Fibroblast of mammary gland (primary cell): ENCODE results near the gene PCOLCE2.
A peak's percentile ranks its signal among the peaks of the same experiment; 100 is the strongest.

ENCODE experiments used
- DNase-seq: peaks from one replicate; pipeline ENCODE4 v3.0.0-alpha.2; 2010; ENCODE audit warnings: low read depth
- H3K4me3 ChIP-seq: 2 replicates; pipeline ENCODE4 v1.5.1; 2011; ENCODE audit warnings: low read depth, mild to moderate bottlenecking, low read length, moderate library complexity; ENCODE audit not compliant: control insufficient read depth
- TF ChIP-seq, protein P1 (sequence below): conservative IDR thresholded peaks from 2 replicates; pipeline ENCODE4 v1.5.1; 2011; ENCODE audit warnings: low read depth, low read length, inconsistent platforms; ENCODE audit not compliant: control insufficient read depth, insufficient read depth

Gene PCOLCE2

DNA sequence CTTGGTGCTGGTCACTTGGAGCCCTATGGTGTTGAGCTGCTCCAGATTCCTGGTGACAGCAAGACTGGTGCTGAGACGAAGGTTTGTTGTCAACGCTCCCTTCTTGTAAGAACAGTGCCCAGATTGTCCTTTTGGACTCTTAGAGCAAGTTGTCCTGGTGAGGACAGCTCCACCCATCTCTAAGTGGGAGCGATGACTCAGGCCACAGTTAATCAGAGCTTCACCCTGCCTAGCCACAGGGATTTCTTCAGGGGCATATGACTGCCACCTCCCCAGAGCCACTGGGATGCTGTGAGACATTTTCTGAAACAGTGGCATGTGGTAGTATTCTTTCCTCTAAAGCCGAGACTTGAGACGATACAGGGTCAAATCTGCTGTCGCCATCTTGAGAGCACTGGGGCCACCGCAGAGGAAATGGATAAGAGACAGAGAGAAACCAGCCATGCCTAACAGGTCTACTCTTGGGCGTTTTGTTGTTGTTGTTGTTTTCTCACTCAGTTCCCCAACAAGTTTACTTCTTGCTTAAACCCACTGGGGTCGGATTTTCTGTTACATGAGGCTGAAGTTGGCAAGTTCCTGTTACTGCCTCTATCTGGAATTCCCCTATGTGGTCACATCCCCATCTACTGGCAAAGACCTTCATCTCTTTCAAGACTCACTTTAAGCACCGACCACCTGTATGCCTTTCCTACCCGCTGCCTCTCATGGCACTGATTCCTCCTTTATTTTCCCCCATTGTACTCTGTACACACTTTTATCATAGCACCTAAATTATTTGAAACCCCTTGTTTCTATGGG is 16.0 kb upstream of the PCOLCE2 start:
- TF ChIP-seq, protein P1, sequence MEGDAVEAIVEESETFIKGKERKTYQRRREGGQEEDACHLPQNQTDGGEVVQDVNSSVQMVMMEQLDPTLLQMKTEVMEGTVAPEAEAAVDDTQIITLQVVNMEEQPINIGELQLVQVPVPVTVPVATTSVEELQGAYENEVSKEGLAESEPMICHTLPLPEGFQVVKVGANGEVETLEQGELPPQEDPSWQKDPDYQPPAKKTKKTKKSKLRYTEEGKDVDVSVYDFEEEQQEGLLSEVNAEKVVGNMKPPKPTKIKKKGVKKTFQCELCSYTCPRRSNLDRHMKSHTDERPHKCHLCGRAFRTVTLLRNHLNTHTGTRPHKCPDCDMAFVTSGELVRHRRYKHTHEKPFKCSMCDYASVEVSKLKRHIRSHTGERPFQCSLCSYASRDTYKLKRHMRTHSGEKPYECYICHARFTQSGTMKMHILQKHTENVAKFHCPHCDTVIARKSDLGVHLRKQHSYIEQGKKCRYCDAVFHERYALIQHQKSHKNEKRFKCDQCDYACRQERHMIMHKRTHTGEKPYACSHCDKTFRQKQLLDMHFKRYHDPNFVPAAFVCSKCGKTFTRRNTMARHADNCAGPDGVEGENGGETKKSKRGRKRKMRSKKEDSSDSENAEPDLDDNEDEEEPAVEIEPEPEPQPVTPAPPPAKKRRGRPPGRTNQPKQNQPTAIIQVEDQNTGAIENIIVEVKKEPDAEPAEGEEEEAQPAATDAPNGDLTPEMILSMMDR = peak; percentile 19
- peak; percentile 59 for DNase-seq
- H3K4me3 ChIP-seq = no peak overlapping the region

GRCh38 chr3:142902356-142902755 is 13.5 kb upstream of the PCOLCE2 start:
- TF ChIP-seq, protein P1 = no peak
- peak; percentile 36 for DNase-seq
- H3K4me3 ChIP-seq = no peak overlapping the region

GRCh38 chr3:142898346-142899213 is 9.7 kb upstream of the PCOLCE2 start:
- TF ChIP-seq, protein P1 = no peak

DNA sequence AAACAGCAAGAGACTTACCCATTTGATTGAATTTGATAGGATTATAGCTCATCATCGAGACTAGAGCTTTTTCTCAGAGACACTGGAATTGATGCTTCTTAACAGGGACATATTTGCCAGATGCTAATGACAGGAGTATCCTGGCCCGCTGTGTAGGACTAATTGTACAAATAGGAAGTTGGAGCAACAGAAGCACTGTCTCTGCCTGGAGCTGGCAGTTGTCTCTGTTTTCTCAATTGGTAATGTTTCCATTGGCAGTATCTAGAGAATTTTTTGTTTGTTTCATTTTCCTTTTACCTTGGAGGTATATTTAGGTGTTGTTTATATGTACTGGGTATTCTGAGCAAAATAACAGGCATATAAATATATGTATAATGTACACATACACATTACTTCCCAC is 8.9 kb upstream of the PCOLCE2 start:
- TF ChIP-seq, protein P1 = no peak

More at GRCh38 chr3:142898346-142899213, 9.7 kb upstream of the PCOLCE2 start:
- no peak overlapping the region for H3K4me3 ChIP-seq
- DNase-seq = no peak

DNA sequence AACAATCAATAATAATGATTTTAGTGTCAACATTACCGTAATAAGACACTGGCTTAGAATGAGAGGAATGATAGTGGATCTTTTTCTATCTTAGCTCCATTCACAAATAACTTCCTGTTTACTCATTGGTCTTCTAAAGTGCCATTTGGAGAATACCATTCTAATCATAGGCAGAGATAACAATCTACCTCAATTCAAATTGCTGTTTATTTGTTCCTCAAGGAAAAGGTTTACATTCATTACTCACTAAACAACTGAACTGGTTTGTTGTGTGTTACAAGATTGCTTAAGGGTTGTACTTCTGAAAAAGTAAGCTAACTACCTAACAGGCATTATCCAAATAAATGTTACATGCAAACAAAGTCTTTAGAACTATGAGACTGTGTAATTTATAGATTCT is 8.1 kb upstream of the PCOLCE2 start:
- TF ChIP-seq, protein P1 = no peak
- no peak for DNase-seq

More for the DNA sequence above, 8.9 kb upstream of the PCOLCE2 start:
- no peak overlapping the region for H3K4me3 ChIP-seq
- no peak for DNase-seq

GRCh38 chr3:142896201-142896755 is 7.4 kb upstream of the PCOLCE2 start:
- peak; percentile 92 for DNase-seq

More for the DNA sequence above, 8.1 kb upstream of the PCOLCE2 start:
- H3K4me3 ChIP-seq = no peak overlapping the region

More at GRCh38 chr3:142896201-142896755, 7.4 kb upstream of the PCOLCE2 start:
- TF ChIP-seq, protein P1 = no peak
- H3K4me3 ChIP-seq = no peak overlapping the region
